ENCODE results near the gene ITIH1. TPM values are rescaled to one million over a fixed set of nuclear protein-coding genes. Genes with fewer than 3 reads are reported as not detected.
"Not testable (repeated sequence)": the region's sequence is repeated elsewhere in the genome, so short reads cannot be mapped to it uniquely, and the experiment has no call there.

ITIH1 gene, protein sequence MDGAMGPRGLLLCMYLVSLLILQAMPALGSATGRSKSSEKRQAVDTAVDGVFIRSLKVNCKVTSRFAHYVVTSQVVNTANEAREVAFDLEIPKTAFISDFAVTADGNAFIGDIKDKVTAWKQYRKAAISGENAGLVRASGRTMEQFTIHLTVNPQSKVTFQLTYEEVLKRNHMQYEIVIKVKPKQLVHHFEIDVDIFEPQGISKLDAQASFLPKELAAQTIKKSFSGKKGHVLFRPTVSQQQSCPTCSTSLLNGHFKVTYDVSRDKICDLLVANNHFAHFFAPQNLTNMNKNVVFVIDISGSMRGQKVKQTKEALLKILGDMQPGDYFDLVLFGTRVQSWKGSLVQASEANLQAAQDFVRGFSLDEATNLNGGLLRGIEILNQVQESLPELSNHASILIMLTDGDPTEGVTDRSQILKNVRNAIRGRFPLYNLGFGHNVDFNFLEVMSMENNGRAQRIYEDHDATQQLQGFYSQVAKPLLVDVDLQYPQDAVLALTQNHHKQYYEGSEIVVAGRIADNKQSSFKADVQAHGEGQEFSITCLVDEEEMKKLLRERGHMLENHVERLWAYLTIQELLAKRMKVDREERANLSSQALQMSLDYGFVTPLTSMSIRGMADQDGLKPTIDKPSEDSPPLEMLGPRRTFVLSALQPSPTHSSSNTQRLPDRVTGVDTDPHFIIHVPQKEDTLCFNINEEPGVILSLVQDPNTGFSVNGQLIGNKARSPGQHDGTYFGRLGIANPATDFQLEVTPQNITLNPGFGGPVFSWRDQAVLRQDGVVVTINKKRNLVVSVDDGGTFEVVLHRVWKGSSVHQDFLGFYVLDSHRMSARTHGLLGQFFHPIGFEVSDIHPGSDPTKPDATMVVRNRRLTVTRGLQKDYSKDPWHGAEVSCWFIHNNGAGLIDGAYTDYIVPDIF
- not detected for total RNA-seq (ENCODE audit: unreplicated experiment)
- long read RNA-seq, result 0 reads

DNA sequence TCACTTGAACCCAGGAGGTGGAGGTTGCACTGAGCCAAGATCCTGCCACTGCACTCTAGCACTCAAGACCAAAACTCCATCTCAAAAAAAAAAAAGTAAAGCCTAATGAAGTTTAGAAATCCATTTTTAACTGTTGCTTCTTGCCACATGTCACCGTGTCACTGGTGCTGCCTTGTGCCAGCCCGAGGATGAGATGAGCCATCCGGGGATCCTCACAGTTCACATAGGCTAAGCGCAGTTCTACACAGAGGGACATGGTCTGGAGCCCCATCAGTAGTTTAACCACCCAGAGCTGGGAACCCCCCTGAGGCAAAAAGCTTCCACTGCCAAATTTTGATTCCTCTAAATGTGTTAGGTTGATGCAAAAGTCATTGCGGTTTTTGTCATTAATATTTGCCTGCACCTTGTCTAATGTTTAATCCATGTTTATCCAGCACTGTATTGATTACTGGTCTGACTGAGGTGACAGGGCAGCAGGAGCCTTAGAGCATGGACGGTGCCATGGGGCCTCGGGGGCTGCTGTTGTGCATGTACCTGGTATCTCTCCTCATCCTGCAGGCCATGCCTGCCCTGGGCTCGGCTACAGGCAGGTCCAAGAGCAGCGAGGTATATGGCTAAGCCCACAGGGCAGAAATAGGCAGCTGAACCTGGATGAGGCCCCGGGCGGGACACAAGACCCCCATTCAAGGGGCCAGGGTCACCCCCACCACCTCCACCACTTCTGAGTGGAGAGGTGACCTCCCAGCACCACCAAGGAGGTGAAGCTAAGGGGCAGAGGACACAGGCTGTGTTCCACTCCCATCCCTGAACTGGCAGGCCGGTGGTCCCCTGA lies at the start of gene ITIH1:
Gene ITIH1 (plus strand): TSS at position 473 of the 832 bp plus-strand sequence. CDS start 17 bp downstream, at position 490.
- Mint-ChIP-seq H3K27me3 (ENCODE audit: unreplicated experiment) (peaks cover 5% of the 10 kb centered on the region), H3K9me3 (ENCODE audit: unreplicated experiment) (no peaks in the 10 kb centered on the region), H3K36me3 (ENCODE audit: low read depth, unreplicated experiment) (peaks cover 4% of the 10 kb centered on the region), H3K27ac (ENCODE audit: unreplicated experiment) (no peak within 1 kb of the TSS), H3K4me1 (ENCODE audit: unreplicated experiment) (peaks cover 3% of the 10 kb centered on the region), H3K4me3 (ENCODE audit: unreplicated experiment) (no peak within 1 kb of the TSS)
- DNase-seq (ENCODE audit: low spot score), result no peak
- TF ChIP-seq, protein P1, sequence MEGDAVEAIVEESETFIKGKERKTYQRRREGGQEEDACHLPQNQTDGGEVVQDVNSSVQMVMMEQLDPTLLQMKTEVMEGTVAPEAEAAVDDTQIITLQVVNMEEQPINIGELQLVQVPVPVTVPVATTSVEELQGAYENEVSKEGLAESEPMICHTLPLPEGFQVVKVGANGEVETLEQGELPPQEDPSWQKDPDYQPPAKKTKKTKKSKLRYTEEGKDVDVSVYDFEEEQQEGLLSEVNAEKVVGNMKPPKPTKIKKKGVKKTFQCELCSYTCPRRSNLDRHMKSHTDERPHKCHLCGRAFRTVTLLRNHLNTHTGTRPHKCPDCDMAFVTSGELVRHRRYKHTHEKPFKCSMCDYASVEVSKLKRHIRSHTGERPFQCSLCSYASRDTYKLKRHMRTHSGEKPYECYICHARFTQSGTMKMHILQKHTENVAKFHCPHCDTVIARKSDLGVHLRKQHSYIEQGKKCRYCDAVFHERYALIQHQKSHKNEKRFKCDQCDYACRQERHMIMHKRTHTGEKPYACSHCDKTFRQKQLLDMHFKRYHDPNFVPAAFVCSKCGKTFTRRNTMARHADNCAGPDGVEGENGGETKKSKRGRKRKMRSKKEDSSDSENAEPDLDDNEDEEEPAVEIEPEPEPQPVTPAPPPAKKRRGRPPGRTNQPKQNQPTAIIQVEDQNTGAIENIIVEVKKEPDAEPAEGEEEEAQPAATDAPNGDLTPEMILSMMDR (IDR thresholded peaks at IDR 0.05; ENCODE audit: unreplicated experiment), result no peak

DNA sequence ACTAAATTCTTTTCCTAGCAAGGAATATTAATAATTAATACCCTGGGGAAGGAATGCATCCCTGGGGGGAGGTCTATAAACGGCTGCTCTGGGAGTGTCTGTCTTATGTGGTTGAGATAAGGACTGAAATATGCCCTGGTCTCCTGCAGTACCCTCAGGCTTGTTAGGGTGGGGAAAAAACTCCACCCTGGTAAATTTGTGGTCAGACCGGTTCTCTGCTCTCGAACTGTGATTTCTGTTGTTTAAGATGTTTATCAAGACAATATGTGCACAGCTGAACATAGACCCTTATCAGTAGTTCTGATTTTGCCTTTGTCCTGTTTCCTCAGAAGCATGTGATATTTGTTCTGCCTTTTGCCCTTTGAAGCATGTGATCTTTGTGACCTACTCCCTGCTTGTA lies 48.6 kb upstream of the ITIH1 start:
- peaks cover 63% of the 10 kb centered on the region for H3K36me3 Mint-ChIP-seq (ENCODE audit: low read depth, unreplicated experiment)
- H3K27me3 Mint-ChIP-seq (ENCODE audit: unreplicated experiment); DNase-seq (ENCODE audit: low spot score); H3K9me3 Mint-ChIP-seq (ENCODE audit: unreplicated experiment); H3K27ac Mint-ChIP-seq (ENCODE audit: unreplicated experiment); H3K4me1 Mint-ChIP-seq (ENCODE audit: unreplicated experiment): not testable (repeated sequence)
- H3K4me3 Mint-ChIP-seq (ENCODE audit: unreplicated experiment), result peak overlapping the region; percentile 52

DNA sequence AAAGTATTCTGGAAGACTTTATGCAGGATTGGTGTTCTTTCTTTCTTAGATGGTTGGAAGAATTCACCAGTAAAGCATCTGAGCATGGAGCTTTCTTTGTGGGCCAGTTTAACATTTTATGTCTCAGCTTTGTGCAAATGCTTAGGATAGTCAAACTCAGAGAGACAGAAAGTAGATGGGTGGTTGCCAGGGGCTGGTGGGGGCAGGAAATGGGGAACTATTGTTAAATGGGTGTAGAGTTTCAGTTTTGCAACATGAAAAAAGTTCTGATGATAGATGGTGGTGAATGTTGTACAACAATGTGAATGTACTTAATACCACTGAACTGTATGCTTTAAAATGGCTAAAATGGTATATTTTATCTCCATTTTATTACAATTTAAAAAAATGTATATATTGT lies 46.7 kb upstream of the ITIH1 start:
- H3K4me1 Mint-ChIP-seq (ENCODE audit: unreplicated experiment), result no peaks in the 10 kb centered on the region
- DNase-seq (ENCODE audit: low spot score), result no peak
- H3K27me3 Mint-ChIP-seq (ENCODE audit: unreplicated experiment), result no peaks in the 10 kb centered on the region
- peak overlapping the region; percentile 49 for H3K4me3 Mint-ChIP-seq (ENCODE audit: unreplicated experiment)
- H3K27ac Mint-ChIP-seq (ENCODE audit: unreplicated experiment), result no peak overlapping the region
- H3K9me3 Mint-ChIP-seq (ENCODE audit: unreplicated experiment), result no peaks in the 10 kb centered on the region
- H3K36me3 Mint-ChIP-seq (ENCODE audit: low read depth, unreplicated experiment), result peaks cover 66% of the 10 kb centered on the region
- TF ChIP-seq, protein P1 (IDR thresholded peaks at IDR 0.05; ENCODE audit: unreplicated experiment), result no peak

DNA sequence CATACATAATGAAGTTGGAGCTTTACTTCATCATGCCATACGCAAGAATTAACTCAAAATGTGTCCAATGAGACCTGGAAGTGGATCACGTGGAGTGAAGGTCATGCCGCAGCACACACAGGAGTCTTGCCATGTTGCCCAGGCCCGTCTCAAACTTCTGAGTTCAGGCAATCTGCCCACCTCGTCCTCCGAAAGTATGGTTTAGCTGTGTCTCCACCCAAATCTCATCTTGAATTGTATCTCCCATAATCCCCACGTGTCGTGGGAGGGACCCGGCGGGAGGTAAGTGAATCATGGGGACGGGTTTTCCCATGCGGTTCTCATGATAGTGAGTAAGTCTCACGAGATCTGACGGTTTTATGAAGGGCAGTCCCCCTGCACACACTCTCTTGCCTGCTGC lies 45.8 kb upstream of the ITIH1 start:
- Mint-ChIP-seq H3K27ac (ENCODE audit: unreplicated experiment) (no peak overlapping the region), H3K27me3 (ENCODE audit: unreplicated experiment) (no peaks in the 10 kb centered on the region), H3K9me3 (ENCODE audit: unreplicated experiment) (no peaks in the 10 kb centered on the region), H3K4me1 (ENCODE audit: unreplicated experiment) (no peaks in the 10 kb centered on the region), H3K36me3 (ENCODE audit: low read depth, unreplicated experiment) (peaks cover 65% of the 10 kb centered on the region), H3K4me3 (ENCODE audit: unreplicated experiment) (peak overlapping the region; percentile 9)
- TF ChIP-seq, protein P1 (IDR thresholded peaks at IDR 0.05; ENCODE audit: unreplicated experiment), result no peak
- DNase-seq (ENCODE audit: low spot score), result no peak
